ENCODE measurements around the gene PROKR2. TPM values are rescaled to one million over a fixed set of nuclear protein-coding genes. Genes with fewer than 3 reads are reported as not detected.

PROKR2 gene
- total RNA-seq (2022; extraction: Qiagen RNA extraction; ENCODE audit: low read depth), result not detected in 5 replicates

DNA sequence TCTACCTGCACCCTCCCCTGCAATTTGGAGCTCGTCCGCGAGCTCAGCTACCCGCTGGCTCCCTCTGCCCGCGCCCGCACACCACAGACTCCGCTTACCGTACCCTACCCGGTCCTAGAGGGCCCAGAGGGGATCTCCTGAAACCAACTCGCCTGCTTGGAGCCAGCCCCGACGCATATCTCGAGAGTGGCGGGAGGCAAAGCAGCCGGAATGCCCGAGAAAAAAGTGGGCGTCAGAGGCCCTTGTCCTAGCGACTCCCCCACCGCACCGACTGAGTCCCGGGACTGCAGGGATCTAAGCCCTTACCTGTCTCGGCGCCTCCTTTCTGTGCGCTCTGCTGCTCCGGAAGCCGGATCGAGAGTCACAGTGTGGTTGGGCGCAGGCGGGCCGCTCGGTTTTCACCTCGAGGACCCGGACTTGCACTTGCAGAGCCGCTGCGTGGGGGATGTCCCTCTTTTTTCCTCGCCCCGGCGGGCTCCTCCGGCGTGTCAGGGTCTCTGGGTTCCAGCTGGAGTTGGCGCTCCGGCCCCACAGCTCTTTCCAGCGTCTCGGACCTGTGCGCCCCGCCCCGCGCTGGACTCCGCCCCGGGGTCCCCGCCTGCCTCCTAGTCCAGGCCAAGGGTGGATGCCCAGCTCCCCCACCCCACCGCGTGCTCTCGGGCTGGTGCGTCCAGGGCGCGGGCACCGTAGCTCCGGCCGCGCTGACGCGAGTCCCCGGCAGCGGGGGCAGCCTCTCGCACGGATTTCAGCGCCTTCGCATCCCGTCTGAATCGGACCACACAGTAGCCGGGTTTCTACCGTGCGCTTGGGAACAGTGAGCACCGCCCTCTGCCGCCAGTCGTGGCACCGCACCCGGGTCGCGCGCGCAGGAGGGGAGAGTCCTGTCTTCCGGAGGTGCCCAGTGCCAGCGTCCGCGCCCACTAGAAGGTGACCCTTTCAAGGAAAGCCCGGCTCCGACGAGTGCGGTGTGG, at the start of gene PROKR2:
Gene PROKR2 (minus strand): TSS at position 767 of the 971 bp plus-strand sequence. CDS start 2,585 bp downstream, outside the sequence.

Other genes starting within 250 kb of the PROKR2 start
- gene TMEM230, start 203.9 kb downstream of the PROKR2 start, total RNA-seq (2022; extraction: Qiagen RNA extraction; ENCODE audit: low read depth), result 89.1 to 112 TPM (median 107 TPM) in 5 replicates
- 374 to 447 TPM (median 389 TPM) in 5 replicates for gene PCNA, start 197.0 kb downstream of the PROKR2 start, total RNA-seq (2022; extraction: Qiagen RNA extraction; ENCODE audit: low read depth)
- gene CDS2, start 189.9 kb downstream of the PROKR2 start, total RNA-seq (2022; extraction: Qiagen RNA extraction; ENCODE audit: low read depth), result 42.3 to 66.4 TPM (median 59.8 TPM) in 5 replicates